Upper lobe of left lung (tissue), 6 donors: ENCODE data around the gene GPR75. TPM values are rescaled to one million over a fixed set of nuclear protein-coding genes. Genes with fewer than 3 reads are reported as not detected.
"Not testable (repeated sequence)": the region's sequence is repeated elsewhere in the genome, so short reads cannot be mapped to it uniquely, and the experiment has no call there.

Source experiments
- ATAC-seq, 2 donors: fragments of 200-7000 bp; cut with Tn5 transposase; one replicate each; pipeline ENCODE4 v1.9.1; 2022; ENCODE audit warnings: mild to moderate bottlenecking in 2 of 2, moderate library complexity in 2 of 2; ENCODE audit not compliant: low FRiP score in 2 of 2
- DNase-seq, 2 donors: peaks; one replicate each; pipeline ENCODE4 v3.0.0-alpha.2; 2019 to 2020
- H3K27ac ChIP-seq, 4 donors: fragments of 200-600 bp; sonication (generic); one replicate each; pipeline ENCODE4 v1.5.1; 2016 to 2019
- H3K27me3 ChIP-seq, 4 donors: fragments of 200-600 bp; sonication (generic); one replicate each; pipeline ENCODE4 v1.5.1; 2017 to 2019
- H3K36me3 ChIP-seq, 4 donors: fragments of 200-600 bp; sonication (generic); one replicate each; pipeline ENCODE4 v1.5.1; 2016 to 2019
- H3K4me1 ChIP-seq, 4 donors: fragments of 200-600 bp; sonication (generic); one replicate each; pipeline ENCODE4 v1.5.1; 2018 to 2019
- H3K4me3 ChIP-seq, 4 donors: fragments of 200-600 bp; sonication (generic); one replicate each; pipeline ENCODE4 v1.5.1; 2017 to 2019; ENCODE audit warnings: mild to moderate bottlenecking in 2 of 4, moderate library complexity in 1 of 4
- H3K9me3 ChIP-seq, 4 donors: fragments of 200-600 bp; sonication (generic); one replicate each; pipeline ENCODE4 v1.5.1; 2018 to 2019
- EP300 ChIP-seq, 4 donors: sonication (generic); formaldehyde crosslinking; IDR thresholded peaks; one replicate each; pipeline ENCODE4 v1.5.1; 2017; ENCODE audit warnings: antibody characterized with exemption in 4 of 4, control low read depth in 2 of 4
- POLR2A ChIP-seq, 4 donors: fragments of 450-650 bp; IDR thresholded peaks; one replicate each; pipeline ENCODE4 v1.5.1; 2016 to 2017; ENCODE audit warnings: antibody characterized with exemption in 4 of 4, mild to moderate bottlenecking in 2 of 4
- POLR2AphosphoS5 ChIP-seq, 2 donors: sonication (generic); formaldehyde crosslinking; IDR thresholded peaks; one replicate each; pipeline ENCODE4 v1.5.1; 2017; ENCODE audit warnings: antibody characterized with exemption in 2 of 2
- WGBS, 2 donors: methylation state at CpG; one replicate each; pipeline ENCODE4 v1.1.5; 2017 to 2018; 5-methylcytosine and 5-hydroxymethylcytosine counted together
- total RNA-seq, 6 donors: library from RNA; depleted of rRNA in 4 of 6; stranded (reverse); fragments of >200 nt in 4 of 6; gene quantifications; one replicate each; pipeline versions ENCODE4 v1.1.0 to v1.2.1, GENCODE V29; 2016 to 2021
- TF ChIP-seq, protein P1 (sequence below), 6 experiments: fragments of 450-650 bp in 4 of 6; fragments of 200-600 bp in 2 of 6; sonication (generic) in 2 of 6; IDR thresholded peaks; one replicate each; pipeline ENCODE4 v1.5.1; 2016 to 2019; ENCODE audit warnings: antibody characterized with exemption in 6 of 6
- donor health status: DM: no; HTN: no; CAD: no; lungs with moderate emphysema.
- donor health status: DM: no; HTN: yes; CAD: no; lungs with severe emphysema.

The GPR75 gene
- total RNA-seq, 6 donors from 2014 or later = 1.6 to 14.7 (median 3.1) TPM

DNA sequence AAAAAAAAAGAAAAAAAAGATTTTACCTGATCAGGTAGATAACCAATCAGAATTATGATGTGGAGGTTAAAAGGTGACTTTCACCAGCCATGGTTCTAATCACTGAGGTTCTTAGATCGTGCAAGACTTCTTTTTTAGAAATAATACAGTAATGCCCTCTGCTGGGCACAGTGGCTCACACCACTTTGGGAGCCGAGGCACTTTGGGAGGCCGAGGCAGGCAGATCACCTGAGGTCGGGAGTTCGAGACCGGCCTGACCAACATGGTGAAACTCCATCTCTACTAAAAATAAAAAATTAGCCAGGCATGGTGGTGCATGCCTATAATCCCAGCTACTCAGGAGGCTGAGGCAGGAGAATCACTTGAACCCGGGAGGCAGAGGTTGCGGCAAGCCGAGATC is 36.1 kb downstream of the GPR75 start:
- not testable (repeated sequence) for H3K27ac ChIP-seq, DNase-seq, H3K9me3 ChIP-seq, H3K4me3 ChIP-seq, H3K27me3 ChIP-seq, H3K4me1 ChIP-seq, ATAC-seq
- TF ChIP-seq, protein P1, sequence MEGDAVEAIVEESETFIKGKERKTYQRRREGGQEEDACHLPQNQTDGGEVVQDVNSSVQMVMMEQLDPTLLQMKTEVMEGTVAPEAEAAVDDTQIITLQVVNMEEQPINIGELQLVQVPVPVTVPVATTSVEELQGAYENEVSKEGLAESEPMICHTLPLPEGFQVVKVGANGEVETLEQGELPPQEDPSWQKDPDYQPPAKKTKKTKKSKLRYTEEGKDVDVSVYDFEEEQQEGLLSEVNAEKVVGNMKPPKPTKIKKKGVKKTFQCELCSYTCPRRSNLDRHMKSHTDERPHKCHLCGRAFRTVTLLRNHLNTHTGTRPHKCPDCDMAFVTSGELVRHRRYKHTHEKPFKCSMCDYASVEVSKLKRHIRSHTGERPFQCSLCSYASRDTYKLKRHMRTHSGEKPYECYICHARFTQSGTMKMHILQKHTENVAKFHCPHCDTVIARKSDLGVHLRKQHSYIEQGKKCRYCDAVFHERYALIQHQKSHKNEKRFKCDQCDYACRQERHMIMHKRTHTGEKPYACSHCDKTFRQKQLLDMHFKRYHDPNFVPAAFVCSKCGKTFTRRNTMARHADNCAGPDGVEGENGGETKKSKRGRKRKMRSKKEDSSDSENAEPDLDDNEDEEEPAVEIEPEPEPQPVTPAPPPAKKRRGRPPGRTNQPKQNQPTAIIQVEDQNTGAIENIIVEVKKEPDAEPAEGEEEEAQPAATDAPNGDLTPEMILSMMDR (IDR thresholded peaks at IDR 0.05) = peak in 1 of 6 experiments; percentile 15
- WGBS, 2 donors = 85 to 90% methylated on average over 9 of the region's 9 CpGs
- H3K36me3 ChIP-seq = peaks cover 6 to 13% (median 8%) of the 10 kb centered on the region in 4 donors

DNA sequence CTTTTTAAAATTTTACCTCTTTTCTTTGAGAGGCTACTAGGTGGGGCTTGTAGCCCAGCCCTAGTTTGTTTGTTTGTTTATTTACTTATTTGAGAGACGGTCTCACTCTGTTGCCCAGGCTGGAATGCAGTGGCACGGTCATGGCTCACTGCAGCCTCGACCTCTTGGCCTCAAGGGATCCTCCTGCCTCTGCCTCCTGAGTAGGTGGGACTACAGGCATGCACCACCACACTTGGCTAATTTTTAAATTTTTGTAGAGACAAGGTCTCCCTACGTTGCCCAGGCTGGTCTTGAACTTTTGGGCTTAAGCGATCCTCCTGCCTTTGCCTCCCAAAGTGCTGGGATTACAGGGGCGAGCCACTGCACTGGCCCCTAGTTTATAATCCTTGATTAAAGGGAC is 38.0 kb downstream of the GPR75 start:
- Histone ChIP-seq H3K27me3 (no peaks in the 10 kb centered on the region), H3K36me3 (peaks cover 6 to 31% (median 21%) of the 10 kb centered on the region in 4 donors), H3K9me3 (no peaks in the 10 kb centered on the region), H3K4me3 (no peak overlapping the region), H3K27ac (no peak overlapping the region), H3K4me1 (no peaks in the 10 kb centered on the region)
- no peak for DNase-seq
- WGBS, 2 donors = 89 to 90% methylated on average over 6 of the region's 6 CpGs
- TF ChIP-seq POLR2AphosphoS5 (IDR thresholded peaks at IDR 0.05) = no peak
- TF ChIP-seq EP300 (IDR thresholded peaks at IDR 0.05) = no peak
- TF ChIP-seq POLR2A (IDR thresholded peaks at IDR 0.05) = no peak
- TF ChIP-seq, protein P1 (IDR thresholded peaks at IDR 0.05) = no peak
- ATAC-seq = no peak

DNA sequence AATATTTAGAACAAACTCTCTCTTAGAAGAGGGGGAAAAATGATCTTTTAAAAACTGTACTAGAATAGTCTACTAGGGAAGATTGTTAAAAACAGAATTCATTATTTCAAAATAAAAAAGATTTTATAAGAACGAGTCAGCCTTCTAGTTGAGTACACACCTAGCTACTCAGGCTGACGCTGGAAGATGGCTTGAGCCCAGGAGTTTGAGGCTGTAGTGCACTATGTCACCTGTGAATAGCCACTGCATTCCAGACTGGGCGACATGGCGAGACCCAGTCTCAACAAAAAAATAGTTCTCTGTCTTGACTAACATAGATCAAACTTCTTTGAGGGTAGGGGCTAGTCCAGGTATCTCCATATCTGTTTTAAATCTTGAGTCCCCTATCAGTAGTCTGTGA is 39.1 kb downstream of the GPR75 start:
- Histone ChIP-seq H3K9me3 (no peaks in the 10 kb centered on the region), H3K27me3 (no peaks in the 10 kb centered on the region), H3K36me3 (peaks cover 6 to 42% (median 31%) of the 10 kb centered on the region in 4 donors), H3K4me3 (no peak overlapping the region), H3K4me1 (no peaks in the 10 kb centered on the region), H3K27ac (no peak overlapping the region)
- 84 to 86% methylated on average over 4 of the region's 4 CpGs for WGBS, 2 donors
- no peak for TF ChIP-seq POLR2AphosphoS5 (IDR thresholded peaks at IDR 0.05)
- TF ChIP-seq, protein P1 (IDR thresholded peaks at IDR 0.05) = no peak
- no peak for TF ChIP-seq POLR2A (IDR thresholded peaks at IDR 0.05)
- no peak for TF ChIP-seq EP300 (IDR thresholded peaks at IDR 0.05)
- DNase-seq (no peak), ATAC-seq (peak in 1 of 2 donors; percentile 49)

DNA sequence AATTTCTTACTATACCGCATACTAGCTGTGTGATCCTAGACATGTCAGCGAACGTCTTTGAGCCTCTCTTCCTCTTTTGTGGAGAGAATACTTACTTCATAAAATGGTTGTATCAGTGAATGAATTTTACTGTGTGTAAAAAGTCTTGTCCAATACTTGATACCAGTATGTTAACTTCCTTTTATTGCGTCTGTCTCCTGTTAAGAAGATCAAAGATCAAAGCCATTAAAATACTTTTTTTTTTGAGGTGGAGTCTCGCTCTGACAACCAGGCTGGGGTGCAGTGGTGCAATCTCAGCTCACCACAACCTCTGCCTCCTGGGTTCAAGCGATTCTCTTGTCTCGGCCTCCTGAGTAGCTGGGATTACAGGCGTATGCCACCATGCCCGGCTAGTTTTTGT is 39.7 kb downstream of the GPR75 start:
- 92% methylated on average over 9 of the region's 9 CpGs for WGBS, 2 donors

DNA sequence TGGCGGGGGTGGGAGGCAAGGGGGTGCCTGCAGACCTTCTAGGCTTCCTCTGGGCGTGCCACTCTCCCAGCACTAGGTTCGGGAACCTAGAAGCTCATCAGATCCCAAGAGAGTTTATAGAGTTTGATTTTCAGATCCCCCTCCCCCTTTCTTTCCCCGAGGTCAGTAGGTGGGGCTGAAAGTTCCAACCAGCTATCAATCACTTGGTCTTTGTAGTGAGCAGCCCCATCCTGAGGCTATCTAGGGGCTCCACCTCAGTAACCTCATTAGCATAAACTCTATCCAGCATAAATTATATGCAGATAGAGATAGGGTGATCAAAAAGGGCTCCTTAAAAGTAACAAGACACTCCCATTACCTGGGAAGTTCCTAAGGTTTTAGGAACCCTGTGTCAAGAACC is 40.1 kb downstream of the GPR75 start:
- H3K36me3 ChIP-seq = peaks cover 6 to 52% (median 32%) of the 10 kb centered on the region in 4 donors
- 86 to 87% methylated on average over 4 of the region's 4 CpGs for WGBS, 2 donors

More for the DNA sequence above, 39.7 kb downstream of the GPR75 start:
- Histone ChIP-seq H3K27ac (no peak overlapping the region), H3K4me1 (no peaks in the 10 kb centered on the region), H3K27me3 (no peaks in the 10 kb centered on the region), H3K4me3 (no peak overlapping the region), H3K9me3 (no peaks in the 10 kb centered on the region), H3K36me3 (peaks cover 6 to 48% (median 32%) of the 10 kb centered on the region in 4 donors)
- no peak for DNase-seq
- ATAC-seq = no peak
- TF ChIP-seq POLR2A (IDR thresholded peaks at IDR 0.05) (no peak), POLR2AphosphoS5 (IDR thresholded peaks at IDR 0.05) (no peak), EP300 (IDR thresholded peaks at IDR 0.05) (no peak)
- TF ChIP-seq, protein P1 (IDR thresholded peaks at IDR 0.05) = no peak

More for the DNA sequence above, 40.1 kb downstream of the GPR75 start:
- no peaks in the 10 kb centered on the region for H3K9me3 ChIP-seq
- no peak for TF ChIP-seq POLR2AphosphoS5 (IDR thresholded peaks at IDR 0.05)
- no peak for TF ChIP-seq EP300 (IDR thresholded peaks at IDR 0.05)
- no peak for TF ChIP-seq POLR2A (IDR thresholded peaks at IDR 0.05)
- H3K4me1 ChIP-seq = no peaks in the 10 kb centered on the region
- DNase-seq (no peak), ATAC-seq (no peak)
- no peak overlapping the region for H3K4me3 ChIP-seq
- H3K27me3 ChIP-seq = no peaks in the 10 kb centered on the region
- no peak overlapping the region for H3K27ac ChIP-seq
